HG03064 (cell line): Measurements from ENCODE around the gene PRELID3B.
A peak's percentile ranks its signal among the peaks of the same experiment; 100 is the strongest.
"Not testable (repeated sequence)": the region's sequence is repeated elsewhere in the genome, so short reads cannot be mapped to it uniquely, and the experiment has no call there.

Experiments
- ATAC-seq: cut with Tn5 transposase; IDR thresholded peaks from one replicate; pipeline ENCODE4 v1.9.1; 2021; ENCODE audit warnings: low read depth; ENCODE audit not compliant: unreplicated experiment

The PRELID3B gene

DNA sequence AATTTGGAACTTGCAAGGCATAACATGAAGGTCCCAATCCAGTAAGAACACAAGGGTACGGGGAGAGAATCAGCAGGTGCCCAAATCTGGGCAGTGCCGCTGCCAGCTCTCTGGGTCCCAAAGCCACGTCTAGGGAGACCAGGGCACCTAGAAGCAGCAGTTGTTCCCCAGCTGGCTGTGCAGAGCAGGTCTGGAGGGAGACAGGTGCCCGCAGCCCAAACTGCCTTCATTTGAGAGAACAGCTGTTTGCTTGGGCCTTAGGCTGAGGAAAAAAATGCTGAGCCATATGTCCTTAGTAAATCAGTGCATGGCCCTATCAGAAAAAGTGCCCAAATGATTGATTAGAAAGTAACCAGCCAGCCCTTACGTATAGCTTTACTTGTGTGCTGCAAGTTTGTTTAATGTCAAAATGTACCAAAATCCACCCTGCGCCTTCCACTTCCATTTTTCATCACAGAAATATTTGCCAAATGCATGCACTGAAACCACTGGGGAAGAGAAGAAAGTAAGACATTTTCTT is 9.1 kb upstream of the PRELID3B start:
- ATAC-seq: no peak

DNA sequence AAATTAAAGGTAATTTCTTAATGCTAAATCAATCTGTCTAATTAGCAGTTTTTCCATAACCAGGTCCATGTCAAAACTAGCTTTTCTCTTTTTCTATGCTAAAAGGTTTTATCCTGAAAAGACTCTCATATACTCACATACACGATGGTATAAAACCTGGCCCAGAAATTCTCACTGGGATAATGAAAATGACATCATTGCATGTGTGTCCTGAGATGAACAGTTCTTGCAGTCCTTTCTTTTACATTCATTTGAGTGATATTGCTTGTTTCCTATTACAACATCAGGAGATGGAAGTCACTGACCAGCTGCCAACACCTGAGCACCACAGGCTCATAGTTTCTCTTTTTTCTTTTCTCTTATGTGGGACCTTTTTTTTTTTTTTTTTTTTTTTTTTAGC is 7.9 kb upstream of the PRELID3B start:
- ATAC-seq: no peak

- ATAC-seq: no peak
Measured at GRCh38 chr20:59048681-59049030, 6.1 kb upstream of the PRELID3B start.

DNA sequence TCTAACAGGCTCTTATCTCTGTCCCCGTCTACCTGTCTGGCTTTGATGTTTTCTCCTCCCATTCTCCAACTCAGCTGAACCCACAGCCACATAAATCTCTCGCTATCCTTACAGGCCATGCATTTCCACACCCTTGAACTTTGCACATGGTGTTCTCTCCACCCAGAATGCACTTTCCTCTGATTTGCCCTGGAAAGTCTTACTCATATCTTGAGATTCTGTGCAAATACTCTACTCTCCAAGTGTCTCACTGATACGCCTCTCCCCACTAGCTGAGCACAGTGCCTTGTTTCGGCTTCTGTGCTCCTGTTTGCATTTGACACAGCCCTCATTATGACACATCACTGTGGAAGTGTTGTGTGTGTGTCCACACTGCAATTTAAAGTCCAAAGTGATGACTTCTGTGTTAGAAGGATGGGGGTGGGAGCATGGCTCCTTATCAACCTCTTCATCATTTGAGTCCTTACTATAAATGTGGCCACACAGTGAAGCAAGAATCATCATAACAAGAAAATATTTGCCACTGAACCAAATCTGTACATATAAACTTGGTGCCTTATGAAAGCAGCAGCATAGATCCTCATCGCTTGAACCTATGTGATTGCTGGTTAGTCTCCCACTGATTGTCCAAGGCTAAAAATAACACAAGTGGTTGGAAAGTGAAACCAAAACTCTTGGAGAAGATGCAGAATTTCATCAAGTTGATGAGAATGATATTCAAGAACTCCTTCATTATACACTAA is 5.5 kb upstream of the PRELID3B start:
- no peak for ATAC-seq

GRCh38 chr20:59046862-59047261 is 4.3 kb upstream of the PRELID3B start:
- no peak for ATAC-seq

DNA sequence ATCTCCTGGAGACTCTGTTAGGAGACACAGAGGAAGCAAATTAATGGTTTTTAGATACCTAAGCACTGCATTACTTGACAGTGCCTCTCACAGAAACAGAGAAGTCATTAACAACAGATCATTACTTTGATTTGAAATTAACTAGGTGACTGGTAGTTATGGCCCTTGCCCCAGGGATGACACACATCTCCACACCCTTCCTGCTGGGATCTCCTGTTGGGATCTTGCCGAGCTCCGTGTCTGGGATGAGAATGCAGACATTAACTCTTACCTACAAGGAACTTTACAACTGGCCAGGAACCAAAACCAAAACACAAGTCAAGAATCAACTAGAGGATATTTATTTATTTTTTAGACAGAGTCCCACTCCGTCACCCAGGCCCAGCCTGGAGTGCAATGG is 2.2 kb upstream of the PRELID3B start:
- no peak for ATAC-seq

DNA sequence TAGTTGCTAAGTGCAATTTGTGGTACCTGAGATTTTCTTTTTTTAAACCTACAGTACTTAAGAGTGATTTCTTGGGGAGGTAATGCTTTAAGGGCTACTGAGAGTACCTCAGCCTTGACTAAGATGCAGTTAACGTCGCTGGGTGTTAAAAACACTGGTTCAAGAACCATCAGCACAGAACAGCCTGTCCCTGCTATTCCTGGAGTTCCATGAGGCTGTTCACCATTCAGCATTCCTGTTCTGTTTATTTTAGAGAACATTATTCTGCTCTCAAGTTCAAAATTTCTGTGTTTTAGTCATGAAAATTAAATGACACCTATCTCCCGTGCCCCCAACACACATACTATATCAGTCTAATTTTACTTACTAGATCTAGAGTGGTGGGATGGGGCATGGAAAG is 1.7 kb upstream of the PRELID3B start:
- no peak for ATAC-seq

GRCh38 chr20:59043698-59044097 is 1.1 kb upstream of the PRELID3B start:
- no peak for ATAC-seq

DNA sequence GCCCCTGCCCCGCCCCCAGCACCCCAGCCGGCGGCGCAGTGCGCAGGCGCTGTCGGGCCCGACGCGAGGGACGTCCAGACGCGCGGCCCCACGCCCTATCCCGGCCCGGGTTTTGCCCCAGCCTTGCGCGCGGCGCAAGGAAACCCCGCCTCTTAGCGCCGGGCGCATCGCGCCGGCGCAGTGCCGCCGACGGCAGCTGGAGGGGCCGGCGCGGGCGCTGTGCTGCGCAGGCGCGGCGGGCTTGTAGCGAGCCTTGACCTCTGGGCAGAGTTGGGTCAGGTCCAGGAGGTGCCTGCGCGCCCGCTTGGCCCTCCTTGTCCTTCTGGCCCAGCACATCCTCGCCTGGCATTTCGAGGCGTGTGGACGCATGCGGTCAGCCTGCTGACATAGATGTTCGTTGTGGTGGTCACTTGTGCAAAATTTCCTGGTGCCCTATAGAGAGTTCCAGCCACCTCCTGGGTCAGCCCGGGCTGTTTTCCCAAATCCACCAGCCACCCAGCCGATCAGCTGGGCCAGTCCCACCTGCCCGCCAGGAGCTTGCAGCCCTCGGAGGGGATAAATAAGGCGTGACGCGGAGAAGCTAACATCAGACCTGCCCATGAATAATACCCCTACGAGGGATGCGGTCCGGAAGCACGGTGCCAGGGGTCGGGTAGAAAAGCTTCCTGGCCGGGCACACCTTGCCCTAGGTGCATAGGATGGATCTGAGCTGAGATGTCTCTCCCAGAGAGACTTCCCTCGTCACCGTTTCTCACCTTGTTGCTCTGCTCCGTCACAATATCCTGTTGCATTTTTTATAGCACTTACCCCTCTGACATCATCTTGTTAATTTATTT is 428 bp upstream of the PRELID3B start:
- ATAC-seq: peak; percentile 90

- not testable (repeated sequence) for ATAC-seq
Measured at GRCh38 chr20:59041487-59041886, 1.1 kb downstream of the PRELID3B start.

- ATAC-seq: no peak
Measured at GRCh38 chr20:59040667-59041066, 1.9 kb downstream of the PRELID3B start.

- ATAC-seq: no peak
Measured at GRCh38 chr20:59039233-59039632, 3.4 kb downstream of the PRELID3B start.

GRCh38 chr20:59037386-59037785 is 5.2 kb downstream of the PRELID3B start:
- ATAC-seq: no peak

GRCh38 chr20:59035381-59035780 is 7.2 kb downstream of the PRELID3B start:
- ATAC-seq: no peak

DNA sequence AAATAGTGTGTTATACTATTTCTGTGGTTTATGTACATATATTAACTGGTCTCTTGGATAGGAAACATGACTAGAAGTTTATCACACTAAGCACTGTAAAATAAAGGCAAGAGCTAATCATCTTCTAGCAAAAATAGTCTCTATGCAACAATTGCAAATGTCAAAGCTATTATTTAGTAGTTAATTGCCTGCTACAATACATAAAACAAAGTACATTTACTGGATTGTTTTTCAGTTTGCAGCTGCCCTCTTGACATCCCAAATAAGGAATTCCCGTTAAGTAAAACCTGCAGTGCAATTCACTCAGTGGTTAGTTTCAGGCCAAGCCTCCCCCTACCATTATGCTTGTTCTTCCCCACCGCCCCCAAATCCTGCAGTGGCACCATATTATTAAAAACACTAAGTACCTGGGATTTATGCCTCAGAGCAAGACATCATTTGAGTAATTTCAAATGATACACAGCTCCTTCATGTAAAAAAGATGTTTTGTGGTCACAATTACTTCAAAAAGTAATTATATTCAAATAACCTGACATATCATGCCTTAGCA is 8.9 kb downstream of the PRELID3B start:
- no peak for ATAC-seq

- no peak for ATAC-seq
Measured at GRCh38 chr20:59033093-59033492, 9.5 kb downstream of the PRELID3B start.

GRCh38 chr20:59032713-59033059 is 9.9 kb downstream of the PRELID3B start:
- ATAC-seq: no peak

GRCh38 chr20:59032023-59032712 is 10.4 kb downstream of the PRELID3B start, which contains the start of gene ATP5F1E:
TSS of gene ATP5F1E (minus strand) at chr20:59032335. CDS start at chr20:59032251, 84 bp downstream.
- ATAC-seq: peak; percentile 90

- no peak for ATAC-seq
Measured at GRCh38 chr20:59031564-59032022, 11.0 kb downstream of the PRELID3B start.

GRCh38 chr20:59030911-59031563 is 11.5 kb downstream of the PRELID3B start:
- ATAC-seq: no peak
